H9 (cell line): ENCODE data around the gene FBXW9. TPM values are rescaled to one million over a fixed set of nuclear protein-coding genes. Genes with fewer than 3 reads are reported as not detected.

Experiments used
- DNase-seq: peaks from one replicate; pipeline ENCODE4 v3.0.0-alpha.2; 2017
- H2AFZ ChIP-seq: one replicate; pipeline ENCODE4 v1.6.1; 2013; ENCODE audit warnings: mild to moderate bottlenecking, low read length, control low read depth, moderate library complexity
- H2AK5ac ChIP-seq: 2 replicates; pipeline ENCODE4 v1.6.1; 2013; ENCODE audit warnings: low read length, control low read depth, mixed read lengths; ENCODE audit not compliant: insufficient read length
- H2BK120ac ChIP-seq: one replicate; pipeline ENCODE4 v1.6.1; 2013; ENCODE audit warnings: low read depth, mild to moderate bottlenecking, low read length, control low read depth, inconsistent platforms; ENCODE audit not compliant: poor library complexity, severe bottlenecking
- H2BK12ac ChIP-seq: 2 replicates; pipeline ENCODE4 v1.6.1; 2013; ENCODE audit warnings: low read length, control low read depth, mixed read lengths, low read depth; ENCODE audit not compliant: insufficient read length
- H2BK15ac ChIP-seq: 2 replicates; pipeline ENCODE4 v1.6.1; 2013; ENCODE audit warnings: low read depth, low read length, control low read depth
- H2BK20ac ChIP-seq: one replicate; pipeline ENCODE4 v1.6.1; 2013; ENCODE audit warnings: low read depth, mild to moderate bottlenecking, low read length, control low read depth, inconsistent platforms; ENCODE audit not compliant: poor library complexity, severe bottlenecking
- H2BK5ac ChIP-seq: 2 replicates; pipeline ENCODE4 v1.6.1; 2013; ENCODE audit warnings: low read length, control low read depth, mixed read lengths; ENCODE audit not compliant: insufficient read length
- H3K14ac ChIP-seq: 2 replicates; pipeline ENCODE4 v1.6.1; 2013; ENCODE audit warnings: low read length, control low read depth; ENCODE audit not compliant: insufficient read depth
- H3K18ac ChIP-seq: 2 replicates; pipeline ENCODE4 v1.6.1; 2013; ENCODE audit warnings: low read depth, mild to moderate bottlenecking, mixed read lengths, low read length, control low read depth; ENCODE audit not compliant: insufficient read length
- H3K23ac ChIP-seq: 2 replicates; pipeline ENCODE4 v1.6.1; 2013; ENCODE audit warnings: low read length, control low read depth, mixed read lengths, low read depth; ENCODE audit not compliant: insufficient read length
- H3K23me2 ChIP-seq: 2 replicates; pipeline ENCODE4 v1.6.1; 2013; ENCODE audit warnings: low read depth, mild to moderate bottlenecking, mixed read lengths, low read length, control low read depth; ENCODE audit not compliant: insufficient read length, poor library complexity, severe bottlenecking
- H3K27ac ChIP-seq: 2 replicates; pipeline ENCODE4 v1.5.1; 2013; ENCODE audit warnings: low read length, control low read depth, mixed read lengths, low read depth; ENCODE audit not compliant: insufficient read length
- H3K27me3 ChIP-seq: 2 replicates; pipeline ENCODE4 v1.6.1; 2013; ENCODE audit warnings: low read length, control low read depth, inconsistent platforms; ENCODE audit not compliant: insufficient read depth
- H3K4ac ChIP-seq: 2 replicates; pipeline ENCODE4 v1.6.1; 2013; ENCODE audit warnings: low read depth, mild to moderate bottlenecking, control low read depth, inconsistent platforms, low read length, moderate library complexity
- H3K4me1 ChIP-seq: 2 replicates; pipeline ENCODE4 v1.6.1; 2013; ENCODE audit warnings: low read length, control low read depth, inconsistent platforms; ENCODE audit not compliant: insufficient read depth
- H3K4me2 ChIP-seq: 2 replicates; pipeline ENCODE4 v1.6.1; 2013; ENCODE audit warnings: low read length, control low read depth, mixed read lengths; ENCODE audit not compliant: insufficient read length, insufficient read depth
- H3K56ac ChIP-seq: 2 replicates; pipeline ENCODE4 v1.6.1; 2013; ENCODE audit warnings: low read depth, mild to moderate bottlenecking, mixed read lengths, low read length, control low read depth; ENCODE audit not compliant: insufficient read length
- H3K79me1 ChIP-seq: 2 replicates; pipeline ENCODE4 v1.6.1; 2013; ENCODE audit warnings: low read depth, mild to moderate bottlenecking, moderate library complexity, low read length, control low read depth, inconsistent platforms; ENCODE audit not compliant: insufficient read depth, poor library complexity, severe bottlenecking
- H3K79me2 ChIP-seq: 2 replicates; pipeline ENCODE4 v1.6.1; 2013; ENCODE audit warnings: low read length, control low read depth, inconsistent platforms; ENCODE audit not compliant: insufficient read depth
- H3K9ac ChIP-seq: 2 replicates; pipeline ENCODE4 v1.6.1; 2013; ENCODE audit warnings: low read length, control low read depth, mixed read lengths; ENCODE audit not compliant: insufficient read length; ENCODE audit errors: extremely low read depth
- H3K9me3 ChIP-seq: one replicate; pipeline ENCODE4 v1.6.1; 2013; ENCODE audit warnings: low read depth, low read length, inconsistent platforms; ENCODE audit not compliant: control insufficient read depth
- H3T11ph ChIP-seq: one replicate; pipeline ENCODE4 v1.6.1; 2013; ENCODE audit warnings: mild to moderate bottlenecking, low read length, control low read depth, inconsistent platforms
- H4K20me1 ChIP-seq: one replicate; pipeline ENCODE4 v1.6.1; 2013; ENCODE audit not compliant: control insufficient read depth, insufficient read length, insufficient read depth
- H4K5ac ChIP-seq: 2 replicates; pipeline ENCODE4 v1.6.1; 2013; ENCODE audit warnings: low read depth, mild to moderate bottlenecking, mixed read lengths, low read length, control low read depth; ENCODE audit not compliant: insufficient read length
- H4K8ac ChIP-seq: replicated peaks from 2 replicates; pipeline ENCODE4 v1.6.1; 2013; ENCODE audit warnings: low read length, control low read depth, mixed read lengths, low read depth; ENCODE audit not compliant: insufficient read length
- H4K91ac ChIP-seq: 2 replicates; pipeline ENCODE4 v1.6.1; 2013; ENCODE audit warnings: low read depth, mild to moderate bottlenecking, moderate library complexity, mixed read lengths, low read length, control low read depth; ENCODE audit not compliant: insufficient read length
- H3K27ac Mint-ChIP-seq, 3 experiments: 2 replicates in 2 of 3; 3 replicates in 1 of 3; pipeline ENCODE4 v1.8.0; 2020 to 2021; ENCODE audit warnings: mixed read lengths in 3 of 3, mild to moderate bottlenecking in 1 of 3, moderate library complexity in 1 of 3
- H3K27me3 Mint-ChIP-seq: 2 replicates; pipeline ENCODE4 v1.8.0; 2021; ENCODE audit warnings: low read depth, mild to moderate bottlenecking, moderate library complexity, mixed read lengths
- H3K36me3 Mint-ChIP-seq, 3 experiments: 2 replicates in 2 of 3; 3 replicates in 1 of 3; pipeline ENCODE4 v1.8.0; 2020 to 2021; ENCODE audit warnings: low read depth in 3 of 3, mixed read lengths in 3 of 3; ENCODE audit not compliant: insufficient read depth in 1 of 3
- H3K4me1 Mint-ChIP-seq, 2 experiments: 2 replicates each; pipeline ENCODE4 v1.8.0; 2020; ENCODE audit warnings: mixed read lengths in 2 of 2
- H3K4me3 Mint-ChIP-seq, 2 experiments: 2 replicates in 1 of 2; 3 replicates in 1 of 2; pipeline ENCODE4 v1.8.0; 2020 to 2021; ENCODE audit warnings: mild to moderate bottlenecking in 2 of 2, mixed read lengths in 2 of 2, moderate library complexity in 1 of 2
- H3K9me3 Mint-ChIP-seq, 2 experiments: 2 replicates in 1 of 2; 3 replicates in 1 of 2; pipeline ENCODE4 v1.8.0; 2020; ENCODE audit warnings: mild to moderate bottlenecking in 2 of 2, mixed read lengths in 2 of 2, moderate library complexity in 1 of 2
- CTCF ChIP-seq: fragments of 200-600 bp; sonication (generic); conservative IDR thresholded peaks from 3 replicates; pipeline ENCODE4 v1.8.0; 2021; ENCODE audit warnings: antibody characterized with exemption, mild to moderate bottlenecking
- WGBS: extraction: QIAGEN DNeasy Blood & Tissue Kit; methylation state at CpG from one replicate; pipeline ENCODE4 v1.1.7; 2013; ENCODE audit warnings: missing lambda C conversion rate, low lambda C conversion rate, mixed read lengths; ENCODE audit not compliant: insufficient read length; ENCODE audit errors: extremely low coverage; 5-methylcytosine and 5-hydroxymethylcytosine counted together
- total RNA-seq: library from RNA; stranded (reverse); gene quantifications from 2 replicates; pipeline ENCODE4 v1.2.1, GENCODE V29; 2021

FBXW9 gene
- total RNA-seq, 1 experiment from 2014 or later: 11.7 TPM

GRCh38 chr19:12660980-12661379 is 35.5 kb downstream of the FBXW9 start:
- no peak overlapping the region for H3K27ac Mint-ChIP-seq
- Histone ChIP-seq H2BK12ac (no peak overlapping the region), H4K5ac (no peak overlapping the region), H4K8ac (no peak overlapping the region), H2BK120ac (no peak overlapping the region), H3K27me3 (no peaks in the 10 kb centered on the region), H3K9ac (no peak overlapping the region), H3K79me1 (no peaks in the 10 kb centered on the region), H3K4me2 (no peak overlapping the region), H3K23ac (no peak overlapping the region), H3T11ph (no peak overlapping the region), H2BK20ac (no peak overlapping the region), H3K9me3 (no peaks in the 10 kb centered on the region), H3K4ac (no peak overlapping the region), H3K4me1 (no peaks in the 10 kb centered on the region), H4K20me1 (no peaks in the 10 kb centered on the region), H3K27ac (no peak overlapping the region), H3K56ac (no peak overlapping the region), H2BK5ac (no peak overlapping the region), H2BK15ac (no peak overlapping the region), H3K14ac (no peak overlapping the region), H3K79me2 (no peaks in the 10 kb centered on the region; the same call in 1 of the 2 replicates), H2AFZ (no peak overlapping the region), H4K91ac (no peak overlapping the region), H3K18ac (no peak overlapping the region), H3K23me2 (peaks cover under 1% of the 10 kb centered on the region), H2AK5ac (no peak overlapping the region)
- no peak overlapping the region for H3K4me3 Mint-ChIP-seq
- H3K36me3 Mint-ChIP-seq: peaks cover 19 to 52% (median 50%) of the 10 kb centered on the region in 3 experiments
- peaks cover 4 to 21% of the 10 kb centered on the region in 2 experiments for H3K4me1 Mint-ChIP-seq
- no CpG with 5 or more reads among the region's 12 CpGs for WGBS
- no peaks in the 10 kb centered on the region for H3K9me3 Mint-ChIP-seq
- no peak for DNase-seq
- no peak for TF ChIP-seq CTCF
- H3K27me3 Mint-ChIP-seq: no peaks in the 10 kb centered on the region; the same call in 1 of the 2 replicates
